HL-60/S4 treated with retinoic acid at 250 ng/mL for 4 days and 3 days (cell line): ENCODE data around the gene SPATC1L.

ENCODE experiments used
- in situ Hi-C: fragments of 300-500 bp; cut with MboI; formaldehyde crosslinking; loops from 2 replicates; pipeline ENCODE4 v1.7.0; 2022; ENCODE audit warnings: low sequenced_read_pairs

SPATC1L gene

DNA sequence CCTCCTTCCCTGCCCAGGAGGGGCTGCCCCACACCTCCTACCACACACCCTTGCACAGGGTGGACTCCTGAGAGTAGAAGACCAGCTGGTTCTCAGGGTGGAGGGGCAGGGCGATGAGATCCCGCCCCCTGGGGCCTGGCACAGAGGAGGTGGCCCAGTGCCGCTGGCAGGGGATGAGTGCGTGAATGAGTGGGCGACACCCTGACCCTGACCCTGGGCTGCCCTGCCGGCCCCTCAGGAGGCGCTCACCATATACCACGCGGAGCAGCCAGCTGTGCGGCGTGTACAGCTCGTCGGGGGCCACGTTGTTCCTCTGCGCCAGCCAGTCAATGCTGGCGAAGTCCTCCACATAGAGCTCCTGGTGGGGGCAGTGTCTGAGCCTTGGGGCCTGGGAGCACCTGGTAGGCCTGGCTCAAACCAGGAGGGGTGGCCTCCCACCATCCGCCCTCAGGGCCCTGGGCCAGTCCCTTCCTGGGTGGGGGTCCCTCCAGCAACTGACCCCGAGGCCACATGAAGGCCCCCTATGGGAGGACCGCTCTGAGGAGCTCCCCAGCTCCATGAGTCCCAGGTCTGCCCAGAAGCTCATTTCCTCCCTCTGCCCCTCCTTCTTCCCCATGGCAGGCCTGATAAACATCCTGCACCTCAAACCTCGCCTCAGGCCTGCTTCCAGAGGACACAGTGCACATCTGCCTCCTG is 31.3 kb upstream of the SPATC1L start:
- in situ Hi-C loops, result no loop called here

DNA sequence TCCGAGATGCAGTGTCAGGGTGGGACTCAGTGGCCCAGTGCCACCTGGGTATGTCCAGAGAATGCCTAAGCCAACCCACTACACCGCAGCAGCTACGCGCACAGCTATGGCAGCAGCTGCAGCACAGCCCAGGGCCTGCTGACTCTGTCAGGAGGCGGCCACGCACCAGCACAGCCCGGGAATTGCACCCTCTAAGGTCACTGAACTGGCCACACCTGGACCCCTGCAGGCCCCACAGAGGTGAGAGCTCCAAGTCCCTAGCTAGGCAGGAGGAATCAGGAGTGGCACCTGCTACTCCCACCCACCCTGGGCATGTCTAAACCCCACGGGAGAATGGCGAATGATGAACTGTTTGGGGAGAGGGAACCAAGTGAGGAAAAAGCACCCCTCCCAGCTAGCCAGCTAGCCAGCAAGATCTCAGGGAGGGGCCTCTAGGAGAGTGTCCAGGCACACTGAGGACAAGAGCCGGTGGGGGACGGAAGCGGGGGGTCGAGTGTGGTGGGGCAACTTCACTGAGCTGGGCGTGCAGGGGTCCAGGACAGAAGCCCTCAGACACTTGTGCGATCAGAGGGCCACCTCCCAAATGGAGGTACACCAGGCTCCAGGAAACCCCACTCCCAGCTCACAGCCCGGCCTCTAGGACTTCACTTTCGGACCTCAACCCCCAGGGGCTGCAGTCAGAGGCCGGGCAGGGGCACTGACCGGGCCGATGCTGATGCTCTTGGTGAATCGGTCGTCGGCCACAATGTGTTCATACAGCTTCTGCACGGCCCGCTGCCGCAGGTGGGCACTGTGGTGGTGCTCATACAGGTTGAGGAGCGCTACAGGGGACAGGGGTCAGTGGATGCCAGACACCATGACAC is 30.4 kb upstream of the SPATC1L start:
- in situ Hi-C loops, result no loop called here

DNA sequence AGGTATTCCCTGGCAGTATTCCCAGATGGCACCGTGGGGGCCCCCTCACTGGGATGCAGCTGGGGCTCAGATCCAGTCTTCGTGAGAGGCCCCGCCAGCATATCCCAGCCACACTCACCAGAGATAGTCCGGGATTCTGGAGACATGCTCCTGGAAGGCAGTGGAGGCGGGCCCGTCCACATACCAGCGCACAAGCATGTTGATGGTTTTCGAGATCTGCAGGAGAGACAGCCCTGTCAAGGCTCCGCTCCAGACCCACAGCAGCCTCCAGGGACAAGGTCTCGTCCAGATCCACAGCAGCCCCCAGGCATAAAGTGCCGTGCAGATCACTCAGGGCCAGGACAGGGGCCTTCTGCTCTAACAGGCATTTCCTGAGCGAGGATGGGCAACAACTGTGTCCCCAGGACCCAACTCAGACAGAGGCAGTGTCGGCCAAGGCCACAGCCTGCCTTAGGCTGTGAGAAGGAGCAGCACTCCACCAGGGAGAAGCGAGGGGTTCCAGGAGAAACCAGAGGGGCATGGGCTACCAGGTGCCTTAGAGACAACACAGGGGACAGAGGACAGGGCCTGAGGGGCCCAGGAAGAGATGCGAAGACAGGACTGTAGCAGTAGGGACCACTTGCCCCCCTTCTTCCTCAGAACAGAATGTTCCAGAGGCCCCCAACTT is 29.5 kb upstream of the SPATC1L start:
- in situ Hi-C loops, result no loop called here

DNA sequence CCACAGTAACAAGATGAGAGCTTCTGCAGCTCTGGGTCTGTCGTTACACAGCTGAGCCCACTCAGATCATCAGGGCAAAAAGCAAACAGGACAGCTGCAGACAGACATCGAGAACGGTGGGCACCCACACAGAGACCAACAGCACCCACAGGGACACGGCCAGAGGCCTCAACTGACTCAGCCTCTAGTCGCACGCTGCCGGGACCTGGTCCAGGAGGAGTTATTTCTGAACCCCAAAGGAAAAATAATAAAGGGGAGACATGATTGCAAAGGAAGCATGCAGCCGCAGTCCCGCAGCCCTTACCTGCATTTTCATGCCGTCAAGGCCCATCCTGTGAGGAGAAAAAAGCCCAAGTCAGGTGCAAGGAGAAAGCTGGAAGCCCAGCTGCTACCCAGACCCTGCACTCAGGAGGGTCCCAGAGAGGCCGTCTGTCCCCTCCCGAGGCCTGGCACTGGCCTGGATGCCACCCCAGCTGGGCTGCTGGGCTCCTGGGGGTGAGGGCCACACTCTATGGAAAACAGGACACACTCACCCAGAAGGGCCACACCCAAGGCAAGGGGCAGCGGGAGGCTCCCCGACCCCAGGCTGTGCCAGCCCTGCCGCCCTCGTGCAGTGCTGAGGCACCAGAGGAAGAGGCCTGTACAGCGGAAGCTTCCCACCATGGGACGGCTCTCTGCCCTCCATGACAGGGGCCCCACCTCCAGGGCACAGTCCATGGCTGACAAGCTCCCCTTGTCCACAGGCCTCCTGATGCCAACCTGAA is 28.6 kb upstream of the SPATC1L start:
- in situ Hi-C loops, result no loop called here

DNA sequence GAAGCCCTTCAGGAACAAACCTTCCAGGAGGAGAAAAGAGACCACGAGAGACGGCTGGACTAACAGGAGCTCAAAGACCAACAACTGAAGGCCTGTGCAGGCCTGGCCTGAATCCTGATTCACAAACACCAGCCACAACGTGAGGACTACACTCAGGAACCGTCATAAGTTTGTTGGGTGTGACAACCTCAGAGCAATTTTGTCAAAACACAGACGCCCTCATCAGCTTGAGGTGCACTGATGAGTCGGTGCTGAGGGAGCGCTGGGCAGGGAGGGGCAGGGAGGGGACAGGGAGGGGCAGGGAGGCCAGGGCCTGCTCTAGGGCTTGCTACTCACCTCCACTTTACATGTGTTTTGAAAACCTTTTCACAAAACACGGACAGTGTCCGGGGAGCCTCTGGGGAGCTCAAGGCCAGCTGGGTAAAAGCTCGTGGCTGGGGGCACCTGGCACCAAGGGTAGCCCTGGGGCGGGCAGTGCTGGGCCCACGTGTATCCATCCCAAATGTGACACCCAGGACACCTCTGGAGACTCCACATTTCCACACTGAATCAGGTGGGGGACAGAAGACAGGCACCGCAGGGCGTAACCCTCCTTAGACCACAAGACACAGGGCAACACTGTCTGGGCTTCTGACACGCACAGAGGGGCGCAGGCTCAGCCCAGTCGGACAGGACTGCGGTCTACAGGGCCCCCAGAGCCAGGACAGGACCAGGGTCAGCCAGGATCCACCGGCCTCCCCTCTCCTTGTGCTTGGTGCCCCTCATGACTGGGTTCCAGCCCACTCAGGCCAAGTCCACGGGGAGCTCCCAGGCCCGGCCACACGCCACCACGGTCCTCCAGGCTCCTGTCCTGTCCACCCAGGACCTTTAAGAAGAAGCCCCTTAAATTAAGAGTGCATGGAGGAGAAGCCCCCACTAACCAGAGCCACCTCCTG is 27.8 kb upstream of the SPATC1L start:
- in situ Hi-C loops, result no loop called here

DNA sequence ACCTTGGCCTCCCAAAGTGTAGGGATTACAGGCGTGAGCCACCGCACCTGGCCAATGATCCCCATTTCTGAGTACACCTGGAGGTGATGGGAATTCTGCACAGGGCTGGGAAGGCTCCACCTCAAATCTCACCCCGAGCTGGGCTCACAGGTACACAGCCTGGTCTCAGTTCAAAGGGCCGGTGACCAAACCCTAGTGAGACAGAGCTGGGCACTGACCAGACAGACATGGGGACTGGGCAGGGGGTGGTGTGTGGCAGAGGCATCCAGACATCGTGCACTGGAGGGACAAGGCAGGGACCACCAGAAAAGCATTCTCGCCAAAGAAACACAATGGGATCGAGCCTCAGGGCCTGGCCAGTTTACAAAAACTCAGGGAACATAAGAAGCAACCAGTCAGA is 27.1 kb upstream of the SPATC1L start:
- in situ Hi-C loops, result no loop called here

DNA sequence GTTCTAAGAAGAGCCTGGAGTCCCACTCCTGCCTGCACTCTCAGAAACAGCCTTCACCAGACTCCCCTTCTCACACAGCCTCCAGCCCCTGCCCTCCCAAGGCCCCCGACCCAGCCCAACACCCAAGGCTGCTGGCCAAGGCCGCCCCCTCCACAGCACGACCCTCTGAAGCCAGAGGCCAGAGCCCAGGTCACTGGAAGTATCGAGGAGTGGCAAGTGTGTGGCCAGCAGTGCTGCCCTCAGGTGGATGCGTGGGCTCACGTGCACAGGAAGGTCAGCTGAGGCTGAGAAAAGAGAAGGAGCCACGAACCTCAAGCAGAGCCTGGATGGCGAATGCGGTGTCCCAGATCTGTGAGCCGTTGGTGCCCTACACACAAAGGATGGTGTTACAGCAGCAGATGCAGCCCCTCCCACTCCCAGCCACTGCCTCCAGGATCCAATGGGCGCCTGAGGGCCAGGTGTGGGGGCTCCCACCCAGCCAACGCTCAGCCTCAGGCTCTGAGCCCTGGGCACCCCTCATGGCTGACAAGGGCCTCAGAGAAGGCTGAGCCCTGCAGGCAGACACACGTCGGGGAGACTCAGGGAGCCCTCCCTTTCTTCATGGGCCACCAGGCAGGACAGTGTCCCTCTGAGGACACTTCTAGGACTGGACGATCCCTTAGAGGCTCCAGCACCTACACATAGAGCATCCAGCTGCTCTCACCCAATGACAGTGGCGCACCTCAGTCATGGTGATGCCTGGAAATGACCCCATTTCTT is 26.3 kb upstream of the SPATC1L start:
- in situ Hi-C loops, result no loop called here

DNA sequence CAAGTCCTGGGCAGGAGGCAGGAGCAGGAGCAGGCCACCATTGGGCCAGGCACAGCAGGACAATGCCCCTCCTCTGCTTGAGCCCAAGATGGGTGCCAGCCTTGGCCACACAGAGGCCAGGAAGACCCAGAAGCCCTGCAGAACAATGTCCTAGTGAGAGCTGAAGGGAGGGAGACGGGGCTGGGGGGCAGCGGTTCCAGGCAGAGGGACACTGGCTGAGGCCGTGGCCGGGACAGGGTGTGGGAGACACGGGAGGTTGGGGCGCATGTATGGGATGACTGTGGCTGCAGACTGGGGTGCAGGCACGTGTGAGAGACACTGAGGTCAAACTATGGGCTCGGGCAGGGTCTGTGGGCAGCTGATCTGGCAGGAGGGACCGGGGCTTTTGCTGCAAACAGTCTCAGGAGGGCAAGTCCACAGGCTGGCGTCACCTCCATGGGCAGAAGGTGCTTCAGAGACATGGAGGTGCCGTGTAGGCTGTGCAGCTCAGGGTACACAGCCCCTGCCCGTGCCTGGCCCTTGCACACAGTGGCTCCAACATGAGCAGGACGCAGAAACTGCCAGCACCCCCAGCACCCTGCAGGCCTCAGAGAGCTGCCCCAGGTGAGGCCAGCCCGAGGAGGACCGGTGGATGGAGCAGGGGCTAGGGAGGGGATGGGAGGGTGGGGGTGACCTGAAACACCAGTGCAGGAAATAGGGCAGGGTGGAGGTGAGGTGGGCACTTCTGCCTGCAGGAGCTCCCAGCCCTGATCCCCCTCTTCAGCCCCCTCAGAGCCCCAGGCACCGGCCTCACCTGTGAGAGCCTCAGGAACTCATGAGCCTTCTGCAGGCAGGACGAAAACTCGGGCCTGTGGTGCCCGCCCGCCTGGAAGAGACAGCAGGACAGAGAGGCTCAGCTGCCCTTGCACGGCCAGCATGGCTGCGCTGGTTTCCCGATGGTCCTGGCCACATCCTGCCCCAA is 24.8 kb upstream of the SPATC1L start:
- in situ Hi-C loops, result no loop called here

DNA sequence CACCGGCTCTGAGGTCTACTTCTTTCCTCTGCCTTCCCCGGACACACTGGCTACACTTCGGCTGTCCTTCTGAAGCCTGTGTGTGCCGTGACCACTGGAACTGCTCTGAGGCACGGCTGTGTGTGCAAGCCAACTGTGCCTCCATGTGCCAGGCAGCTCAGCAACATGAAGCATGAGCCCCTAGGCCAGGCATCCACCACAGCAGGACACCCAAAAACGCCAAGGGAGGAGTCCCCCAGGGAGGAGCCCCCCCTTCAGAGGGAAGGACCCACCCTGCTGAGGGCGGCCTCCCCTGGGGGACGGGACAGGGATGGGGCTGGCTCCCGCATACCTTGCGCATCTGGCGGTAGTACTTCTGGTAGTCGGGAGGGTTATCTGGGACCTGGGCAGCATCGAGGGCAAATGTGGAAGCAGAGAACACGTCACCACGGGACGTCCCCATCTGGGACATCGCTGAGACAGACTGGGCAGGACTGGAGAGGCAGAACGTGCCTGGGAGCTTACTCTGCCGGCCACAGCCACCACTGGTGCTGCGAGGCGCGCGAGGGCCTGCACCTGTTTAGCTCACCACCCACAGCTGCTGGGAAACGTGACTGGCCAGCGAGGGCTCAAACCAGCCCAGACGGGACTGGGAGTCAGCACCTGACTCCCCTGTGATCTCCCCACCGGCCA is 23.8 kb upstream of the SPATC1L start:
- in situ Hi-C loops, result no loop called here

DNA sequence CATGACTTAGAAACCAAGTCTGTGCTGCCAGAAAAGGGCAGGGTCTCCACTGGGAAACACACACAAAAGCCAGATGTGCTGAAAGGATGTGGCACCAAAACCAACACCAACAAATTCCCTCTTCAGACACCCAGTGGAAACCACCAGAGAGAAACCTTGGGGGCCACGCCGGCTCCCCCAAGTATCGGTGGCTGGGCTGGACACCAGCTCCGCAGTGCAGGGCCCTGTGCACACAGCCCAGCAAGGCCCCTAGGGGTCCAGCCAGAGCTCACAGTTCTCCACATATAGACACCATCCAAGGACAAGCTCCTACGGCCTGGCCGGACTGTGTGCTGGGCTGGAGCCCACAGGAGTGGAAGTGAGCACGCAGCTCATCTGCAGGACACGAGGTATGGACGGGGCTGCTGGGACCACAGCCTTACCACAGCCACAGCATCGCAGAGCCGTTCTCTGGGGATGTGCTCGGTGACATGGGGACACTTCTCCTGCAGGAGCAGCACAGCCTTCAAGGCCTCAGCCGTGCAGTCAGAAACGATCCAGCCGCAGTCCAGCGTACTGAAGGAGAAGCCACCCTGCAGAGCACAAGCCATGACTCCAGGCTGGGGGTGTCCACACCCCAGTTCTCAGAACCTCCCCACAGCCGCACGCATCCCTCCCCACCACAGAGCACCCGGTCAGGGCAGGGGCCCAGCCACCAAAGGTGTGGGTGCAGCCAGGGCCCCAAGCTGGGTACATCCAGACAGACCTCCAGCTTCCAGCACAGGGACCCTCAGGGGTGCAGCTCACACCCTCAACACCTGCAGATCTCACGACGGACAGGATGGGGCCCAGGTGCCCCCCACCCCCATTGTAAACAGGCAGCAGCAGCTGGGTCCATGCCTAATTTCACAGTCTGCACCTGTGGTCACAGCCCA is 23.0 kb upstream of the SPATC1L start:
- in situ Hi-C loops, result no loop called here

DNA sequence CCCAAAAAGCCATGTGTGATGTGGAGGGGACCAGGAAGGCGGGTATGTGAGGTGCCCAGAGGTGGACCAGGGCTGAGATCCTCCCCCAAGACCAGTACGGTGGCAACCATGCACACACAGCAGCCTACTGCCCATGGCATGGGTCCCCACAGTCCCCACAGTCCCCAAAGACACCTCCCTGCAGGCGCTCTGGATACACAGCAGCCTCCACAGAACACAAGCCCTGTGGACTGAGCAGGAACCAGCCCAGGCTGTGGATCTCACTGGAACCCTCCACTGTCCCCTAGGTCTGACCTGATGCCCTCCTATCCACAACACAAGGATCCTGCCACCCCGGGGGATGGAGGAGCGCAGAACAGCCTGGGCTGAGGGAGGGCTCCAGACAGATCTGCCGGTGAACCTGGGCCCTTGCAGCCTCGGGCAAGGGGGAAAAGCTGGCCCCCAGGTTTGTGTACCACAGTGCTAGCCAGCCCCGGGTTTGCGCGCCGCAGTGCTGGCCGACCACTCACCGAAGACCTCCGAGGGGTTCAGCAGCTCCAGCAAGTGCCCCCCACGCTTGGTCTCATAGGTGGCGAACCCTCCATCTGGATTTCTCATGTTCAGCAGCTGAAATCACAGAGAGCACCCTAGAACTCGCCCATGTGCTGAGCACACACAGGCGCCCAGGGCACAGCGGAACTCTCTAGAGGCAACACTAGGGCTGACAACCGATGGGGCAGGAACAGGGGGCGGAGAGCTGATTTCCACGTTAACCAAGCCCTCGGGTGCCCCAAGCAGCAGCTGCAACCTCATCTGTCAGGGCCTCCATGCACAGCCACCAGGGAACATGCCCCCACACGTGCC is 22.1 kb upstream of the SPATC1L start:
- in situ Hi-C loops, result no loop called here

DNA sequence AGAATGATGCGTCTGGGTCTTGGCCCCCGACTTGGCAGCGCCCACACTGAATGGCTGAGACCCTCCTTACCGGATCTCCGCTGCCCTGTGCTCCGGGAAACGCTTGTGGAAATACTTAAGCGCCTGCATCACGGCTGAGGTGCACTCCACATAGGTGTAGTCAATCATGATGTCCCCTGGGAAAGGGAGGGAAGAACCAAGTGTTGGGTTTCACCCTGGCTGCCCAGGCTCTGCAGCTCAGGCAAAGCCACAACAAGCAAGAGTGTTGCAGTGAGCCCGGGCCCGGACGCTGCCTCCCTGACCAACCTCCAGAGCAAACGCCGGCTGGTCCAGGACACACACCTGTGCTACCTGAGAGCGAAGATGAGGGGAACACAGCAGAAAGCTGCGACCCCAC is 21.5 kb upstream of the SPATC1L start:
- in situ Hi-C loops, result no loop called here

DNA sequence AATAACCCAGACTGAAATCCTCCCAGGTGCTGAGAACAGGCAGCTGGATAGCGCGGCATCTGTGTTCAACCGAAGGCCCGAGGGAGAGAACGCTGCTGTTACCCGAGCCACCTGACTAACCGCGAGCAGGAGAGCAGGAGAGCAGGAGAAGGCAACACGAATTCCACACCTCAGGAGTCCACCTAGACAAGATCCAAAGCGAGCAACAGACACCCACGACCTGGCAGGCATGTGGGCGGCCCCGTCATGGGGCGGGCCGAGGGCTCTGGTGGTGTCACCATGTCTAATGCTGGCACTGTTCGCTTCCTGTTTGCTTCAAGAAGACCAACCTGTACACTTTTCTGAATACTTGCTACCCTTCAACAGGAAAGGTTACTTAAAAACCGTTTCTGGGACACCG is 20.9 kb upstream of the SPATC1L start:
- in situ Hi-C loops, result no loop called here

DNA sequence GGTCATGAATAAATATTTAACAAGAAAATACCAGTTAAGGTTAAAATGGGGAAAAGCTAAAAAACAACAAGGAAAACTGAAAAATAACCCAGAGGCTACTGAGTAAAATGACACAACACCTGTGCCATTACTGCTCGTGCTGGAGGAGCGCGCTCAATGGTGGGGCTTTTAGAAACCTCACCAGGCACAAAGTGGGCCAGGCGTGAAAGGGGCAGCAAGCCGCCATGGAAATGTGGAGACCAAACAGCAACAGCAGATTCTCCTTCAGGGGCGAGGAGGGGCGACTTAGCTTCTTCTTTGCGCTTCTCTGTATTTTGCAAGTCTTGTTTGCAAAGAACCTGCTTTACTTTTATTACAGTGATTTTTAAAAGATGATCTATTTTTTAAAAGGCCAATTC is 18.9 kb upstream of the SPATC1L start:
- in situ Hi-C loops, result no loop called here

DNA sequence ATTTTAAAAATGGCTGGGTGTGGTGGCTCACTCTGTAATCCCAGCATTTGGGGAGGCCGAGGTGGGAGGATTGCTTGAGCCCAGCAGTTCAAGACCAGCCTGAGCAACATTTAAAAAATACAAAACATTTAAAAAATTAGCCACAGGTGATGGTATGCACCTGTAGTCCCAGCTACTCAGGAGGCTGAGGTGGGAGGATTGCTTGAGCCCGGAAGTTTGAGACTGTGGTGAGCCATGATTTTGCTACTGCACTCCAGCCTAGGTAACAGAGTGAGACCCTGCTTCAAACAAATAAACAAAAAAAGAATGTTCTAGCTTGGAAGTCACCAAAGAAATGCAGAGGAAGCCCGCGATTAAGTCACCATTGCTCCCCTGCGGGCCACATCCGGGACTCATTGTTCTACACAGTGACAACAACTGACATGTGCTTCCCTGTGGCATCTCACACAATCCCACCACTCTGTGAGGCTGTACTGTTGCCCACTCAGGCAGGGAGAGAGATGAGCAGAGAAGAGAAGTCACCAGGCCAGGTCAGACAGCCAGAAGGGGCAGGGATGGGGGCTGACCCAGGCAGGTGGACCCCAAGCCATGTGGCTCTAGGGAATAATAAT is 18.4 kb upstream of the SPATC1L start:
- in situ Hi-C loops, result no loop called here
